Measurements from ENCODE around the gene FER. TPM values are rescaled to one million over a fixed set of nuclear protein-coding genes. Genes with fewer than 3 reads are reported as not detected.

The FER gene
- total and polyA plus RNA-seq, 2 of the 8 experiments (the other 6 are each of a cell fraction or from before 2014, with no cell fraction given) = 1.3 to 15.8 TPM

GRCh38 chr5:108947164-108947563 lies 199.5 kb downstream of the FER start:
- Histone ChIP-seq H3K36me3 (ENCODE audit: control insufficient read depth in 2 of 4, insufficient read depth in 4 of 4, low read length in 3 of 4) (no peaks in the 10 kb centered on the region), H2BK15ac (ENCODE audit: low read length) (no peak overlapping the region), H3K4me1 (replicated peaks in 1 of 4; ENCODE audit: control insufficient read depth in 3 of 4, insufficient read depth in 4 of 4, low read length in 3 of 4) (no peaks in the 10 kb centered on the region; a peak in 1 of 7 replicates), H2BK120ac (replicated peaks; ENCODE audit: low read depth, low read length) (no peak overlapping the region), H4K8ac (ENCODE audit: extremely low read depth, insufficient read depth, low read length) (no peak overlapping the region), H3K27me3 (replicated peaks in 1 of 4; ENCODE audit: control insufficient read depth in 3 of 4, extremely low read depth in 1 of 4, insufficient read depth in 3 of 4, low read length in 3 of 4) (no peaks in the 10 kb centered on the region), H3K56ac (replicated peaks; ENCODE audit: insufficient read length, low read depth, low read length) (no peak overlapping the region), H3K4ac (replicated peaks; ENCODE audit: insufficient read length, low read depth, low read length) (no peak overlapping the region), H3K9me3 (ENCODE audit: insufficient read depth in 2 of 2, low read depth in 1 of 2, low read length in 1 of 2) (no peaks in the 10 kb centered on the region), H3K23ac (ENCODE audit: insufficient read length) (no peak overlapping the region), H4K5ac (ENCODE audit: insufficient read length, low read depth, low read length) (no peak overlapping the region), H2BK20ac (ENCODE audit: low read length) (no peak overlapping the region), H3K9ac (replicated peaks in 1 of 4; ENCODE audit: extremely low read depth in 1 of 4, low read depth in 3 of 4, low read length in 3 of 4) (no peak overlapping the region), H2BK5ac (ENCODE audit: low read depth, low read length) (no peak overlapping the region), H3K14ac (ENCODE audit: insufficient read length) (no peak overlapping the region), H3K18ac (ENCODE audit: extremely low read depth, low read length) (no peak overlapping the region), H3K79me2 (ENCODE audit: control insufficient read depth in 1 of 2, insufficient read depth in 2 of 2, low read length in 2 of 2) (no peaks in the 10 kb centered on the region), H3K79me1 (ENCODE audit: low read depth, low read length) (no peaks in the 10 kb centered on the region), H3K23me2 (ENCODE audit: low read depth, low read length) (no peaks in the 10 kb centered on the region), H2AFZ (ENCODE audit: low read length) (no peak overlapping the region), H4K91ac (replicated peaks; ENCODE audit: insufficient read length, low read length) (no peak overlapping the region), H3K4me2 (ENCODE audit: insufficient read depth in 1 of 2, low read depth in 2 of 2, low read length in 2 of 2) (no peak overlapping the region), H2AK5ac (ENCODE audit: low read depth, low read length) (no peak overlapping the region), H2BK12ac (ENCODE audit: low read depth, low read length) (no peak overlapping the region), H3K27ac (ENCODE audit: low read depth, low read length) (no peak overlapping the region), H3K4me3 (ENCODE audit: extremely low read depth in 1 of 4, insufficient read depth in 2 of 4, low read depth in 3 of 4, low read length in 4 of 4) (peak overlapping the region in 1 of 4 experiments; percentile 23; a peak in 1 of 8 replicates), H4K20me1 (replicated peaks in 1 of 2; ENCODE audit: control insufficient read depth in 1 of 2, insufficient read depth in 2 of 2, low read length in 2 of 2) (no peaks in the 10 kb centered on the region)
- TF ChIP-seq POLR2AphosphoS5 (IDR thresholded peaks at IDR 0.05; ENCODE audit: low read depth, low read length) (no peak), SP1 (IDR thresholded peaks at IDR 0.05; ENCODE audit: low read depth, low read length) (no peak), CBX5 (IDR thresholded peaks at IDR 0.05; ENCODE audit: low read depth, low read length) (no peak), TBP (IDR thresholded peaks at IDR 0.05; ENCODE audit: low read depth, low read length) (no peak), POU5F1 (IDR thresholded peaks at IDR 0.05; ENCODE audit: low read depth, low read length) (no peak), NANOG (IDR thresholded peaks at IDR 0.05; ENCODE audit: insufficient read depth, low read depth, low read length, poor library complexity, severe bottlenecking) (no peak), KDM4A (IDR thresholded peaks at IDR 0.05; ENCODE audit: low read depth, low read length, severe bottlenecking) (no peak)
- POLR2A ChIA-PET (ENCODE audit: partially characterized antibody) = no interaction called here
- no peak for DNase-seq (ENCODE audit: low read depth in 1 of 2, low spot score in 2 of 2)
- FAIRE-seq = no peak
- CTCF ChIA-PET (ENCODE audit: partially characterized antibody) = interaction anchor here (1.1 kb wide), 1 partner anchor 12 kb away, joined by 3 read pairs; no protein-coding TSS in a partner anchor
- WGBS, 2 experiments (ENCODE audit: extremely low coverage in 1 of 2, insufficient coverage in 1 of 2, insufficient read length in 1 of 2, insufficient replicate concordance in 2 of 2, low coverage in 1 of 2, low lambda C conversion rate in 2 of 2, missing lambda C conversion rate in 1 of 2) = 83% methylated on average over 1 of the region's 1 CpG; no CpG with 5 or more reads in 1 of the 2 experiments
